WTC11 (cell line): Measurements from ENCODE around the gene CAMTA1. TPM values are rescaled to one million over a fixed set of nuclear protein-coding genes. Genes with fewer than 3 reads are reported as not detected.

Experiments
- ATAC-seq: fragments of 200-7000 bp; cut with Tn5 transposase; 2 replicates; pipeline ENCODE4 v1.10.0; 2021; ENCODE audit warnings: mild to moderate bottlenecking, moderate library complexity
- CTCF ChIA-PET: fragments of 300-600 bp; sonication (Branson Sonifier 250); formaldehyde crosslinking; loops from one replicate; lab custom pipeline; 2021; ENCODE audit warnings: antibody characterized with exemption; lab: Charles Lee
- POLR2A ChIA-PET: fragments of 350-600 bp; sonication (Branson Sonifier 250); formaldehyde crosslinking; loops from one replicate; lab custom pipeline; 2021; ENCODE audit warnings: antibody characterized with exemption; lab: Charles Lee
- DNase-seq: peaks from one replicate; pipeline ENCODE4 v3.0.0; 2021; ENCODE audit warnings: low spot score
- H3K27ac Mint-ChIP-seq: 2 replicates; pipeline ENCODE4 v1.8.0; 2021; ENCODE audit warnings: mixed read lengths
- H3K27me3 Mint-ChIP-seq: 2 replicates; pipeline ENCODE4 v1.8.0; 2021; ENCODE audit warnings: low read depth, mild to moderate bottlenecking, moderate library complexity, mixed read lengths
- H3K36me3 Mint-ChIP-seq: 2 replicates; pipeline ENCODE4 v1.8.0; 2021; ENCODE audit warnings: mixed read lengths
- H3K4me1 Mint-ChIP-seq: 2 replicates; pipeline ENCODE4 v1.8.0; 2022; ENCODE audit warnings: mixed read lengths
- H3K4me3 Mint-ChIP-seq: 2 replicates; pipeline ENCODE4 v1.8.0; 2021; ENCODE audit warnings: mild to moderate bottlenecking, moderate library complexity, mixed read lengths
- H3K9me3 Mint-ChIP-seq: 2 replicates; pipeline ENCODE4 v1.8.0; 2021; ENCODE audit warnings: mixed read lengths
- GTF2I ChIP-seq: fragments of 250-450 bp; sonication (Bioruptor Pico); conservative IDR thresholded peaks from 2 replicates; pipeline ENCODE4 v1.4.0; 2021; ENCODE audit warnings: mild to moderate bottlenecking
- MYBL2 ChIP-seq: sonication (generic); formaldehyde crosslinking; IDR thresholded peaks from 2 replicates; pipeline ENCODE4 v1.8.1; 2023; ENCODE audit warnings: mild to moderate bottlenecking, moderate library complexity, missing genetic modification reagents
- NFE2L1 ChIP-seq: sonication (generic); formaldehyde crosslinking; IDR thresholded peaks from 2 replicates; pipeline ENCODE4 v1.8.1; 2023; ENCODE audit warnings: missing genetic modification reagents
- NFYB ChIP-seq: sonication (generic); formaldehyde crosslinking; conservative IDR thresholded peaks from 2 replicates; pipeline ENCODE4 v1.8.0; 2022; ENCODE audit warnings: low read depth, missing genetic modification reagents
- NR3C1 ChIP-seq: sonication (generic); formaldehyde crosslinking; conservative IDR thresholded peaks from 2 replicates; pipeline ENCODE4 v1.8.1; 2023; ENCODE audit warnings: low read depth, mild to moderate bottlenecking, missing genetic modification reagents
- RORB ChIP-seq: fragments of 250-450 bp; sonication (Bioruptor Pico); IDR thresholded peaks from 2 replicates; pipeline ENCODE4 v1.9.0; 2021; ENCODE audit warnings: mild to moderate bottlenecking
- SOX15 ChIP-seq: fragments of 250-450 bp; sonication (Bioruptor Pico); IDR thresholded peaks from 2 replicates; pipeline ENCODE4 v1.9.0; 2021; ENCODE audit warnings: mild to moderate bottlenecking
- TEAD1 ChIP-seq: sonication (generic); formaldehyde crosslinking; IDR thresholded peaks from 2 replicates; pipeline ENCODE4 v1.8.0; 2022; ENCODE audit warnings: mild to moderate bottlenecking, missing genetic modification reagents
- TP53 ChIP-seq: sonication (generic); formaldehyde crosslinking; IDR thresholded peaks from 2 replicates; pipeline ENCODE4 v1.8.1; 2023; ENCODE audit warnings: mild to moderate bottlenecking, missing genetic modification reagents
- ZNF121 ChIP-seq: sonication (generic); formaldehyde crosslinking; IDR thresholded peaks from 2 replicates; pipeline ENCODE4 v1.8.0; 2023; ENCODE audit warnings: missing genetic modification reagents
- total RNA-seq: library from RNA; stranded (reverse); gene quantifications from 3 replicates; pipeline ENCODE4 v1.2.3, GENCODE V29; 2021
- TF ChIP-seq, protein P1 (sequence below): sonication (generic); formaldehyde crosslinking; conservative IDR thresholded peaks from 2 replicates; pipeline ENCODE4 v1.8.1; 2022; ENCODE audit warnings: mild to moderate bottlenecking, missing genetic modification reagents
- TF ChIP-seq, protein P2 (sequence below): sonication (generic); formaldehyde crosslinking; IDR thresholded peaks from 2 replicates; pipeline ENCODE4 v1.8.0; 2022; ENCODE audit warnings: mild to moderate bottlenecking, missing genetic modification reagents
- TF ChIP-seq, protein P3 (sequence below): fragments of 250-450 bp; sonication (Bioruptor Pico); IDR thresholded peaks from 2 replicates; pipeline ENCODE4 v1.8.0; 2021; ENCODE audit warnings: mild to moderate bottlenecking
- TF ChIP-seq, protein P4 (sequence below): sonication (generic); formaldehyde crosslinking; IDR thresholded peaks from 2 replicates; pipeline ENCODE4 v1.8.0; 2022; ENCODE audit warnings: missing genetic modification reagents
- TF ChIP-seq, protein P5 (sequence below): fragments of 250-450 bp; sonication (Bioruptor Pico); IDR thresholded peaks from 2 replicates; pipeline ENCODE4 v1.9.0; 2021; ENCODE audit warnings: mild to moderate bottlenecking
- TF ChIP-seq, protein P6 (sequence below): fragments of 250-450 bp; sonication (Bioruptor Pico); IDR thresholded peaks from 2 replicates; pipeline ENCODE4 v1.9.0; 2021; ENCODE audit warnings: mild to moderate bottlenecking
- TF ChIP-seq, protein P7 (sequence below): sonication (generic); formaldehyde crosslinking; IDR thresholded peaks from 2 replicates; pipeline ENCODE4 v1.8.0; 2023; ENCODE audit warnings: mild to moderate bottlenecking, missing genetic modification reagents
- TF ChIP-seq, protein P8 (sequence below): sonication (generic); formaldehyde crosslinking; IDR thresholded peaks from 2 replicates; pipeline ENCODE4 v1.8.1; 2023; ENCODE audit warnings: mild to moderate bottlenecking, missing genetic modification reagents

CAMTA1 gene
- total RNA-seq, 1 experiment from 2014 or later = 86.4 TPM

DNA sequence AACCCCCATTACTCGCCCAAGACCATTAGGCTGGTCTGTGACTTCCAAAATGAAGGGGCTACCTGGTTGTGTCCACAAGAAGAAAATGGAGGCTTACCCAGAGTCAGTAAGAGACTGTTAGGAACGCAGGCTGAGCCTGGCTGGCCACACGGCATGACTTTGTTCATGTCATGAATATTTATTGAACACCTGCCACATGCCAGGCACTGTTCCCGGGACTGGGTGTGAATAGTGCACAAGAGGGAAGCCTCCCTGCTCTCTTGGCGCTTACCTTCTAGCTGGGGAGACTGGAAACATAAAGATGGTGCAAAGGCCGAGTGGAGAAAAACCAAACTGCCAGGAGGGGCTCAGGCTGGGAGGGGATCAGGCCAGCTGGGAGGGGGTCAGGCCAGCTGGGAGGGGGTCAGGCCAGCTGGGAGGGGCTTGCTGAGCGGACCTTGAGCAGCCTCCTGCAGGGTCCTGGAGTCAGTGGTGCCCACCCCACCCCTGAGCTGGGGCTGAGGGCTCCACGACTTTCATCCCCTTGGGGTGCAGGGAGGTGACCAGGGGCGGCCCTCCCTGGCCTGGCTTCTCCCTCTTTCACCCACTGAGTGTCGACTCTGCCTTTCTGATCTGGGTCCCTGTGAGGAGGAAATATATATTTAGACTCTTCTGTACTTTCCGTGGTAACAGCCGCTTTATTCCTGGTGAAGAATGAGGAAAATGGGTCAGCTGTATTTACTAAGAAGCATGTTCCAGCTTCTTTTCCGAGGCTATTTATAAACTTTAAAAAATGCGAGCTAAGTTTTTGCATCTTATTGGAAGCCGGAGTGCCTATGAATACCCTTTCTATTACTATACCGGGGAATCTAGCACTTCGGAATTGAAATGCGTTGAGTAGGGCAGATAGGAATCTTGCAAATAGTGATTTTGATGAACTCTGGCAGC is 139.0 kb downstream of the CAMTA1 start:
- no peak for ATAC-seq
- no peak for DNase-seq
- no peak overlapping the region for H3K4me3 Mint-ChIP-seq
- ChIA-PET CTCF (interaction anchor here (0.8 kb wide), 1 partner anchor 146 kb away, joined by 3 read pairs; no protein-coding TSS in a partner anchor), POLR2A (no interaction called here)
- H3K4me1 Mint-ChIP-seq = peaks cover 24% of the 10 kb centered on the region
- H3K27ac Mint-ChIP-seq = no peak overlapping the region
- H3K9me3 Mint-ChIP-seq = peaks cover 32% of the 10 kb centered on the region
- H3K36me3 Mint-ChIP-seq = peaks cover 30% of the 10 kb centered on the region
- peaks cover 3% of the 10 kb centered on the region; the same call in 1 of the 2 replicates for H3K27me3 Mint-ChIP-seq
- TF ChIP-seq TP53 (no peak), NFYB (no peak), NR3C1 (CRISPR knock-in tag) (no peak), GTF2I (CRISPR knock-in tag) (no peak), TEAD1 (no peak), ZNF121 (CRISPR knock-in tag) (no peak), SOX15 (CRISPR knock-in tag) (no peak), RORB (CRISPR knock-in tag) (no peak)
- TF ChIP-seq, protein P1, sequence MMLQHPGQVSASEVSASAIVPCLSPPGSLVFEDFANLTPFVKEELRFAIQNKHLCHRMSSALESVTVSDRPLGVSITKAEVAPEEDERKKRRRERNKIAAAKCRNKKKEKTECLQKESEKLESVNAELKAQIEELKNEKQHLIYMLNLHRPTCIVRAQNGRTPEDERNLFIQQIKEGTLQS (CRISPR knock-in tag) = no peak
- TF ChIP-seq, protein P2, sequence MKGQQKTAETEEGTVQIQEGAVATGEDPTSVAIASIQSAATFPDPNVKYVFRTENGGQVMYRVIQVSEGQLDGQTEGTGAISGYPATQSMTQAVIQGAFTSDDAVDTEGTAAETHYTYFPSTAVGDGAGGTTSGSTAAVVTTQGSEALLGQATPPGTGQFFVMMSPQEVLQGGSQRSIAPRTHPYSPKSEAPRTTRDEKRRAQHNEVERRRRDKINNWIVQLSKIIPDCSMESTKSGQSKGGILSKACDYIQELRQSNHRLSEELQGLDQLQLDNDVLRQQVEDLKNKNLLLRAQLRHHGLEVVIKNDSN (CRISPR knock-in tag) = no peak
- TF ChIP-seq, protein P3, sequence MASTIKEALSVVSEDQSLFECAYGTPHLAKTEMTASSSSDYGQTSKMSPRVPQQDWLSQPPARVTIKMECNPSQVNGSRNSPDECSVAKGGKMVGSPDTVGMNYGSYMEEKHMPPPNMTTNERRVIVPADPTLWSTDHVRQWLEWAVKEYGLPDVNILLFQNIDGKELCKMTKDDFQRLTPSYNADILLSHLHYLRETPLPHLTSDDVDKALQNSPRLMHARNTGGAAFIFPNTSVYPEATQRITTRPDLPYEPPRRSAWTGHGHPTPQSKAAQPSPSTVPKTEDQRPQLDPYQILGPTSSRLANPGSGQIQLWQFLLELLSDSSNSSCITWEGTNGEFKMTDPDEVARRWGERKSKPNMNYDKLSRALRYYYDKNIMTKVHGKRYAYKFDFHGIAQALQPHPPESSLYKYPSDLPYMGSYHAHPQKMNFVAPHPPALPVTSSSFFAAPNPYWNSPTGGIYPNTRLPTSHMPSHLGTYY (CRISPR knock-in tag) = no peak
- TF ChIP-seq, protein P4, sequence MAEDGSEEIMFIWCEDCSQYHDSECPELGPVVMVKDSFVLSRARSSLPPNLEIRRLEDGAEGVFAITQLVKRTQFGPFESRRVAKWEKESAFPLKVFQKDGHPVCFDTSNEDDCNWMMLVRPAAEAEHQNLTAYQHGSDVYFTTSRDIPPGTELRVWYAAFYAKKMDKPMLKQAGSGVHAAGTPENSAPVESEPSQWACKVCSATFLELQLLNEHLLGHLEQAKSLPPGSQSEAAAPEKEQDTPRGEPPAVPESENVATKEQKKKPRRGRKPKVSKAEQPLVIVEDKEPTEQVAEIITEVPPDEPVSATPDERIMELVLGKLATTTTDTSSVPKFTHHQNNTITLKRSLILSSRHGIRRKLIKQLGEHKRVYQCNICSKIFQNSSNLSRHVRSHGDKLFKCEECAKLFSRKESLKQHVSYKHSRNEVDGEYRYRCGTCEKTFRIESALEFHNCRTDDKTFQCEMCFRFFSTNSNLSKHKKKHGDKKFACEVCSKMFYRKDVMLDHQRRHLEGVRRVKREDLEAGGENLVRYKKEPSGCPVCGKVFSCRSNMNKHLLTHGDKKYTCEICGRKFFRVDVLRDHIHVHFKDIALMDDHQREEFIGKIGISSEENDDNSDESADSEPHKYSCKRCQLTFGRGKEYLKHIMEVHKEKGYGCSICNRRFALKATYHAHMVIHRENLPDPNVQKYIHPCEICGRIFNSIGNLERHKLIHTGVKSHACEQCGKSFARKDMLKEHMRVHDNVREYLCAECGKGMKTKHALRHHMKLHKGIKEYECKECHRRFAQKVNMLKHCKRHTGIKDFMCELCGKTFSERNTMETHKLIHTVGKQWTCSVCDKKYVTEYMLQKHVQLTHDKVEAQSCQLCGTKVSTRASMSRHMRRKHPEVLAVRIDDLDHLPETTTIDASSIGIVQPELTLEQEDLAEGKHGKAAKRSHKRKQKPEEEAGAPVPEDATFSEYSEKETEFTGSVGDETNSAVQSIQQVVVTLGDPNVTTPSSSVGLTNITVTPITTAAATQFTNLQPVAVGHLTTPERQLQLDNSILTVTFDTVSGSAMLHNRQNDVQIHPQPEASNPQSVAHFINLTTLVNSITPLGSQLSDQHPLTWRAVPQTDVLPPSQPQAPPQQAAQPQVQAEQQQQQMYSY (CRISPR knock-in tag) = no peak
- TF ChIP-seq, protein P5, sequence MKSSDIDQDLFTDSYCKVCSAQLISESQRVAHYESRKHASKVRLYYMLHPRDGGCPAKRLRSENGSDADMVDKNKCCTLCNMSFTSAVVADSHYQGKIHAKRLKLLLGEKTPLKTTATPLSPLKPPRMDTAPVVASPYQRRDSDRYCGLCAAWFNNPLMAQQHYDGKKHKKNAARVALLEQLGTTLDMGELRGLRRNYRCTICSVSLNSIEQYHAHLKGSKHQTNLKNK (CRISPR knock-in tag) = no peak
- TF ChIP-seq, all 79 proteins: peak for 0

DNA sequence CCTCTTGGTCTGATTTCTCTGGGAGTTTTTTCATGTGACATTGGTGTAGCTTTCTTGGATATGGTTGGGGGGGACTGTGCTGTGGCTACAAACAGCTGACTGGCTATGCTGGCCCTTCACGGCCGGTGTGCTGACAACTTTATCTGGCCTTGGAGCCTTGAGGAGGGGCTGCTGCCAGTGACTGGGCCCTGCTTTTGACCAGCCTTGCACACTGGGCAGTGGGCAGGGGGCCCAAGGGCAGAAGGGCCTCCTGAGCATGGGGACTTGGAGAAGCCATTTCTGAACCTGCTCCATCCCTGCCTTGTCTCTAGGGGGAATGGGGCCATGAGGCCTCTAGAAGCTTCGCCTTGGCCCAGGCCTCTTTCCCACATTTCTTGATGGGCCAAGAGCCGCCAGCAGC is 139.6 kb downstream of the CAMTA1 start:
- Mint-ChIP-seq H3K9me3 (peaks cover 25% of the 10 kb centered on the region), H3K36me3 (peaks cover 23% of the 10 kb centered on the region), H3K4me1 (peaks cover 23% of the 10 kb centered on the region), H3K27ac (no peak overlapping the region), H3K4me3 (no peak overlapping the region), H3K27me3 (no peaks in the 10 kb centered on the region)
- DNase-seq = no peak
- TF ChIP-seq MYBL2 (CRISPR knock-in tag) = no peak
- no peak for TF ChIP-seq NFE2L1 (CRISPR knock-in tag)
- TF ChIP-seq, protein P6, sequence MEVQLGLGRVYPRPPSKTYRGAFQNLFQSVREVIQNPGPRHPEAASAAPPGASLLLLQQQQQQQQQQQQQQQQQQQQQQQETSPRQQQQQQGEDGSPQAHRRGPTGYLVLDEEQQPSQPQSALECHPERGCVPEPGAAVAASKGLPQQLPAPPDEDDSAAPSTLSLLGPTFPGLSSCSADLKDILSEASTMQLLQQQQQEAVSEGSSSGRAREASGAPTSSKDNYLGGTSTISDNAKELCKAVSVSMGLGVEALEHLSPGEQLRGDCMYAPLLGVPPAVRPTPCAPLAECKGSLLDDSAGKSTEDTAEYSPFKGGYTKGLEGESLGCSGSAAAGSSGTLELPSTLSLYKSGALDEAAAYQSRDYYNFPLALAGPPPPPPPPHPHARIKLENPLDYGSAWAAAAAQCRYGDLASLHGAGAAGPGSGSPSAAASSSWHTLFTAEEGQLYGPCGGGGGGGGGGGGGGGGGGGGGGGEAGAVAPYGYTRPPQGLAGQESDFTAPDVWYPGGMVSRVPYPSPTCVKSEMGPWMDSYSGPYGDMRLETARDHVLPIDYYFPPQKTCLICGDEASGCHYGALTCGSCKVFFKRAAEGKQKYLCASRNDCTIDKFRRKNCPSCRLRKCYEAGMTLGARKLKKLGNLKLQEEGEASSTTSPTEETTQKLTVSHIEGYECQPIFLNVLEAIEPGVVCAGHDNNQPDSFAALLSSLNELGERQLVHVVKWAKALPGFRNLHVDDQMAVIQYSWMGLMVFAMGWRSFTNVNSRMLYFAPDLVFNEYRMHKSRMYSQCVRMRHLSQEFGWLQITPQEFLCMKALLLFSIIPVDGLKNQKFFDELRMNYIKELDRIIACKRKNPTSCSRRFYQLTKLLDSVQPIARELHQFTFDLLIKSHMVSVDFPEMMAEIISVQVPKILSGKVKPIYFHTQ (CRISPR knock-in tag) = no peak
- TF ChIP-seq, protein P7, sequence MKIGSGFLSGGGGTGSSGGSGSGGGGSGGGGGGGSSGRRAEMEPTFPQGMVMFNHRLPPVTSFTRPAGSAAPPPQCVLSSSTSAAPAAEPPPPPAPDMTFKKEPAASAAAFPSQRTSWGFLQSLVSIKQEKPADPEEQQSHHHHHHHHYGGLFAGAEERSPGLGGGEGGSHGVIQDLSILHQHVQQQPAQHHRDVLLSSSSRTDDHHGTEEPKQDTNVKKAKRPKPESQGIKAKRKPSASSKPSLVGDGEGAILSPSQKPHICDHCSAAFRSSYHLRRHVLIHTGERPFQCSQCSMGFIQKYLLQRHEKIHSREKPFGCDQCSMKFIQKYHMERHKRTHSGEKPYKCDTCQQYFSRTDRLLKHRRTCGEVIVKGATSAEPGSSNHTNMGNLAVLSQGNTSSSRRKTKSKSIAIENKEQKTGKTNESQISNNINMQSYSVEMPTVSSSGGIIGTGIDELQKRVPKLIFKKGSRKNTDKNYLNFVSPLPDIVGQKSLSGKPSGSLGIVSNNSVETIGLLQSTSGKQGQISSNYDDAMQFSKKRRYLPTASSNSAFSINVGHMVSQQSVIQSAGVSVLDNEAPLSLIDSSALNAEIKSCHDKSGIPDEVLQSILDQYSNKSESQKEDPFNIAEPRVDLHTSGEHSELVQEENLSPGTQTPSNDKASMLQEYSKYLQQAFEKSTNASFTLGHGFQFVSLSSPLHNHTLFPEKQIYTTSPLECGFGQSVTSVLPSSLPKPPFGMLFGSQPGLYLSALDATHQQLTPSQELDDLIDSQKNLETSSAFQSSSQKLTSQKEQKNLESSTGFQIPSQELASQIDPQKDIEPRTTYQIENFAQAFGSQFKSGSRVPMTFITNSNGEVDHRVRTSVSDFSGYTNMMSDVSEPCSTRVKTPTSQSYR (CRISPR knock-in tag) = no peak
- TF ChIP-seq, protein P8, sequence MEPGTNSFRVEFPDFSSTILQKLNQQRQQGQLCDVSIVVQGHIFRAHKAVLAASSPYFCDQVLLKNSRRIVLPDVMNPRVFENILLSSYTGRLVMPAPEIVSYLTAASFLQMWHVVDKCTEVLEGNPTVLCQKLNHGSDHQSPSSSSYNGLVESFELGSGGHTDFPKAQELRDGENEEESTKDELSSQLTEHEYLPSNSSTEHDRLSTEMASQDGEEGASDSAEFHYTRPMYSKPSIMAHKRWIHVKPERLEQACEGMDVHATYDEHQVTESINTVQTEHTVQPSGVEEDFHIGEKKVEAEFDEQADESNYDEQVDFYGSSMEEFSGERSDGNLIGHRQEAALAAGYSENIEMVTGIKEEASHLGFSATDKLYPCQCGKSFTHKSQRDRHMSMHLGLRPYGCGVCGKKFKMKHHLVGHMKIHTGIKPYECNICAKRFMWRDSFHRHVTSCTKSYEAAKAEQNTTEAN (CRISPR knock-in tag) = no peak
- ChIA-PET POLR2A (no interaction called here), CTCF (interaction anchor here (0.8 to 1.1 kb wide), 2 partner anchors 21 to 145 kb away, joined by 3 to 4 read pairs; no protein-coding TSS in a partner anchor)
- ATAC-seq = no peak
